Effector memory CD4-positive, alpha-beta T cell (primary cell): ENCODE results near the gene CSNK1E.
A peak's percentile ranks its signal among the peaks of the same experiment; 100 is the strongest.
"Not testable (repeated sequence)": the region's sequence is repeated elsewhere in the genome, so short reads cannot be mapped to it uniquely, and the experiment has no call there.

Experiments used
- DNase-seq, 3 donors: peaks; one replicate each; pipeline ENCODE4 v3.0.0-alpha.2; 2020
- H3K27ac ChIP-seq: 2 replicates; pipeline ENCODE4 v1.7.0; 2013; ENCODE audit warnings: mild to moderate bottlenecking, low read length, moderate library complexity; ENCODE audit not compliant: insufficient read depth, poor library complexity, severe bottlenecking
- H3K27me3 ChIP-seq: replicated peaks from 2 replicates; pipeline ENCODE4 v1.7.0; 2013; ENCODE audit warnings: mild to moderate bottlenecking, low read length; ENCODE audit not compliant: insufficient read depth, control insufficient read depth, poor library complexity, severe bottlenecking
- H3K36me3 ChIP-seq: 2 replicates; pipeline ENCODE4 v1.7.0; 2013; ENCODE audit warnings: mild to moderate bottlenecking, low read length, moderate library complexity; ENCODE audit not compliant: control insufficient read depth, insufficient read depth
- H3K4me1 ChIP-seq: 2 replicates; pipeline ENCODE4 v1.7.0; 2013; ENCODE audit warnings: low read length, mild to moderate bottlenecking; ENCODE audit not compliant: control insufficient read depth, insufficient read depth, poor library complexity, severe bottlenecking
- H3K4me3 ChIP-seq: 2 replicates; pipeline ENCODE4 v1.7.0; 2013; ENCODE audit warnings: low read length, low read depth, mild to moderate bottlenecking; ENCODE audit not compliant: insufficient read depth, poor library complexity, severe bottlenecking
- H3K9me3 ChIP-seq: 2 replicates; pipeline ENCODE4 v1.7.0; 2013; ENCODE audit warnings: mild to moderate bottlenecking, low read length, moderate library complexity; ENCODE audit not compliant: control insufficient read depth

CSNK1E gene

GRCh38 chr22:38350444-38351359 lies 33.5 kb upstream of the CSNK1E start:
- H3K36me3 ChIP-seq, result no peaks in the 10 kb centered on the region
- H3K27ac ChIP-seq, result no peak overlapping the region
- DNase-seq, result no peak
- H3K4me1 ChIP-seq, result peaks cover 6% of the 10 kb centered on the region
- H3K4me3 ChIP-seq, result no peak overlapping the region
- H3K27me3 ChIP-seq, result no peaks in the 10 kb centered on the region
- H3K9me3 ChIP-seq, result no peaks in the 10 kb centered on the region

GRCh38 chr22:38348751-38349496 lies 31.7 kb upstream of the CSNK1E start:
- DNase-seq, result no peak
- Histone ChIP-seq H3K27ac (no peak overlapping the region), H3K36me3 (no peaks in the 10 kb centered on the region), H3K4me3 (no peak overlapping the region), H3K27me3 (no peaks in the 10 kb centered on the region), H3K9me3 (no peaks in the 10 kb centered on the region), H3K4me1 (peaks cover 6% of the 10 kb centered on the region)

GRCh38 chr22:38347944-38348750 lies 30.9 kb upstream of the CSNK1E start:
- no peak for DNase-seq
- H3K27me3 ChIP-seq, result no peaks in the 10 kb centered on the region
- no peak overlapping the region for H3K27ac ChIP-seq
- H3K9me3 ChIP-seq, result no peaks in the 10 kb centered on the region
- no peak overlapping the region for H3K4me3 ChIP-seq
- no peaks in the 10 kb centered on the region for H3K36me3 ChIP-seq
- peaks cover 3% of the 10 kb centered on the region for H3K4me1 ChIP-seq

- no peaks in the 10 kb centered on the region for H3K27me3 ChIP-seq
- no peaks in the 10 kb centered on the region for H3K9me3 ChIP-seq
- H3K4me3 ChIP-seq, result no peak overlapping the region
- DNase-seq, result no peak
- H3K36me3 ChIP-seq, result no peaks in the 10 kb centered on the region
- H3K27ac ChIP-seq, result no peak overlapping the region
- H3K4me1 ChIP-seq, result no peaks in the 10 kb centered on the region
These were observed 30.1 kb upstream of the CSNK1E start for GRCh38 chr22:38347181-38347943.

GRCh38 chr22:38346506-38346905 lies 29.3 kb upstream of the CSNK1E start:
- Histone ChIP-seq H3K4me1 (no peaks in the 10 kb centered on the region), H3K4me3 (no peak overlapping the region), H3K27ac (no peak overlapping the region), H3K27me3 (no peaks in the 10 kb centered on the region), H3K36me3 (no peaks in the 10 kb centered on the region), H3K9me3 (no peaks in the 10 kb centered on the region)
- no peak for DNase-seq

- Histone ChIP-seq H3K27me3 (no peaks in the 10 kb centered on the region), H3K4me3 (no peak overlapping the region), H3K4me1 (no peaks in the 10 kb centered on the region), H3K36me3 (no peaks in the 10 kb centered on the region), H3K27ac (no peak overlapping the region), H3K9me3 (no peaks in the 10 kb centered on the region)
- DNase-seq, result no peak
These were observed 28.5 kb upstream of the CSNK1E start for GRCh38 chr22:38345782-38346181.

- not testable (repeated sequence) for H3K4me1 ChIP-seq, DNase-seq, H3K36me3 ChIP-seq, H3K27ac ChIP-seq, H3K4me3 ChIP-seq, H3K9me3 ChIP-seq, H3K27me3 ChIP-seq
These were observed 22.7 kb upstream of the CSNK1E start for GRCh38 chr22:38339893-38340292.

- Histone ChIP-seq H3K4me3 (no peak overlapping the region), H3K27me3 (peaks cover 10% of the 10 kb centered on the region), H3K36me3 (no peaks in the 10 kb centered on the region), H3K27ac (no peak overlapping the region), H3K4me1 (peaks cover 2% of the 10 kb centered on the region), H3K9me3 (no peaks in the 10 kb centered on the region)
- DNase-seq, result no peak
These were observed 21.6 kb upstream of the CSNK1E start for GRCh38 chr22:38338772-38339379.

GRCh38 chr22:38336699-38337098 lies 19.5 kb upstream of the CSNK1E start:
- H3K4me1 ChIP-seq, result peaks cover 2% of the 10 kb centered on the region
- H3K27ac ChIP-seq, result no peak overlapping the region
- DNase-seq, result no peak
- no peaks in the 10 kb centered on the region for H3K36me3 ChIP-seq
- H3K9me3 ChIP-seq, result no peaks in the 10 kb centered on the region
- peaks cover 10% of the 10 kb centered on the region for H3K27me3 ChIP-seq
- peak overlapping the region; percentile 37 for H3K4me3 ChIP-seq
